Measurements from ENCODE around the gene TUBG2.

- no peak for TF ChIP-seq CTCF (conservative IDR thresholded peaks at IDR 0.05)
- no peak for TF ChIP-seq EZH2 (IDR thresholded peaks at IDR 0.05; ENCODE audit: low read depth)
These were observed 36.4 kb downstream of the TUBG2 start for GRCh38 chr17:42695500-42695899.

All from PC-9 (cell line).